ENCODE measurements around the gene LRRC34. TPM values are rescaled to one million over a fixed set of nuclear protein-coding genes. Genes with fewer than 3 reads are reported as not detected.

The LRRC34 gene
- total and polyA plus RNA-seq, 2 of the 8 experiments (the other 6 are each of a cell fraction or from before 2014, with no cell fraction given), result 3.3 to 4.1 TPM

DNA sequence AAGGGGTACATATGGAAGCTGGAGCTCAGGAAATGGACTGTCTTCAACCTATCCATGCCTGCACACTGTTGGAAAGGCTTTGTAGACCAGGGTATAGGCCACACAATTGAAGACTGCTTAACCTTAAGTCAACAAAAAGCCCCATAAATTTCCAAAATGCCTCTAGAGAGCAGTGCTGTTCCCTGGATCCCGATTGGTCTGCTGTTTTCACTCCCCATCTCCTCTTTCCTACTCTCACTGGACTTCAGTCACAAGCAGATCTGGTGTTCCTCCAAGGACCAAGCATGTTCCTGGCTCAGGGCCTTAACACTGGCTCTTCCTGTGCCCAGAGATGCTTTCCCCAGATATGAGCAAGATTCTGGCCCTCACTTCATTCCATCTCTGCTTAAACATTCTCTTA lies 22.8 kb upstream of the LRRC34 start:
- Histone ChIP-seq H4K91ac (replicated peaks; ENCODE audit: insufficient read length, low read length) (no peak overlapping the region), H4K20me1 (replicated peaks in 1 of 2; ENCODE audit: control insufficient read depth in 1 of 2, insufficient read depth in 2 of 2, low read length in 2 of 2) (no peaks in the 10 kb centered on the region), H3K36me3 (ENCODE audit: control insufficient read depth in 2 of 4, insufficient read depth in 4 of 4, low read length in 3 of 4) (no peaks in the 10 kb centered on the region), H3K18ac (ENCODE audit: extremely low read depth, low read length) (no peak overlapping the region), H3K27me3 (replicated peaks in 1 of 4; ENCODE audit: control insufficient read depth in 3 of 4, extremely low read depth in 1 of 4, insufficient read depth in 3 of 4, low read length in 3 of 4) (no peaks in the 10 kb centered on the region), H2BK20ac (ENCODE audit: low read length) (no peak overlapping the region), H3K27ac (ENCODE audit: low read depth, low read length) (no peak overlapping the region), H3K4me3 (ENCODE audit: extremely low read depth in 1 of 4, insufficient read depth in 2 of 4, low read depth in 3 of 4, low read length in 4 of 4) (no peak overlapping the region), H2BK5ac (ENCODE audit: low read depth, low read length) (no peak overlapping the region), H2BK12ac (ENCODE audit: low read depth, low read length) (no peak overlapping the region), H3K23me2 (ENCODE audit: low read depth, low read length) (no peaks in the 10 kb centered on the region), H3K9me3 (ENCODE audit: insufficient read depth in 2 of 2, low read depth in 1 of 2, low read length in 1 of 2) (no peaks in the 10 kb centered on the region), H2BK15ac (ENCODE audit: low read length) (no peak overlapping the region), H4K8ac (ENCODE audit: extremely low read depth, insufficient read depth, low read length) (no peak overlapping the region), H3K9ac (replicated peaks in 1 of 4; ENCODE audit: extremely low read depth in 1 of 4, low read depth in 3 of 4, low read length in 3 of 4) (no peak overlapping the region), H3K4me2 (ENCODE audit: insufficient read depth in 1 of 2, low read depth in 2 of 2, low read length in 2 of 2) (no peak overlapping the region), H3K14ac (ENCODE audit: insufficient read length) (no peak overlapping the region), H4K5ac (ENCODE audit: insufficient read length, low read depth, low read length) (no peak overlapping the region), H2BK120ac (replicated peaks; ENCODE audit: low read depth, low read length) (no peak overlapping the region), H3K4me1 (replicated peaks in 1 of 4; ENCODE audit: control insufficient read depth in 3 of 4, insufficient read depth in 4 of 4, low read length in 3 of 4) (no peaks in the 10 kb centered on the region), H3K79me1 (ENCODE audit: low read depth, low read length) (no peaks in the 10 kb centered on the region), H2AFZ (ENCODE audit: low read length) (peak overlapping the region; percentile 86; the same call in 1 of the 2 replicates), H3K4ac (replicated peaks; ENCODE audit: insufficient read length, low read depth, low read length) (no peak overlapping the region), H2AK5ac (ENCODE audit: low read depth, low read length) (no peak overlapping the region), H3K79me2 (ENCODE audit: control insufficient read depth in 1 of 2, insufficient read depth in 2 of 2, low read length in 2 of 2) (no peaks in the 10 kb centered on the region), H3K23ac (ENCODE audit: insufficient read length) (no peak overlapping the region), H3K56ac (replicated peaks; ENCODE audit: insufficient read length, low read depth, low read length) (no peak overlapping the region)
- FAIRE-seq, result no peak
- ChIA-PET POLR2A (ENCODE audit: partially characterized antibody) (interaction anchor here (0.8 kb wide), 1 partner anchor 10 kb away, joined by 4 read pairs; no protein-coding TSS in a partner anchor), CTCF (ENCODE audit: partially characterized antibody) (interaction anchor here (0.6 to 1.5 kb wide), 3 partner anchors 10 to 26 kb away, joined by 3 to 4 read pairs (median 3); no protein-coding TSS in a partner anchor)
- WGBS, 2 experiments (ENCODE audit: extremely low coverage in 1 of 2, insufficient coverage in 1 of 2, insufficient read length in 1 of 2, insufficient replicate concordance in 2 of 2, low coverage in 1 of 2, low lambda C conversion rate in 2 of 2, missing lambda C conversion rate in 1 of 2), result 83% methylated on average over 1 of the region's 1 CpG; no CpG with 5 or more reads in 1 of the 2 experiments
- DNase-seq (ENCODE audit: low read depth in 1 of 2, low spot score in 2 of 2), result no peak
- TF ChIP-seq TBP (IDR thresholded peaks at IDR 0.05; ENCODE audit: low read depth, low read length), result no peak
- TF ChIP-seq HDAC6 (IDR thresholded peaks at IDR 0.05; ENCODE audit: low read depth, low read length), result no peak
- TF ChIP-seq, protein P1, sequence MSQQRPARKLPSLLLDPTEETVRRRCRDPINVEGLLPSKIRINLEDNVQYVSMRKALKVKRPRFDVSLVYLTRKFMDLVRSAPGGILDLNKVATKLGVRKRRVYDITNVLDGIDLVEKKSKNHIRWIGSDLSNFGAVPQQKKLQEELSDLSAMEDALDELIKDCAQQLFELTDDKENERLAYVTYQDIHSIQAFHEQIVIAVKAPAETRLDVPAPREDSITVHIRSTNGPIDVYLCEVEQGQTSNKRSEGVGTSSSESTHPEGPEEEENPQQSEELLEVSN (IDR thresholded peaks at IDR 0.05), result no peak
- no peak for TF ChIP-seq CTBP2 (IDR thresholded peaks at IDR 0.05; ENCODE audit: borderline replicate concordance, insufficient read depth, insufficient read length, low read length)
- no peak for TF ChIP-seq CHD1 (IDR thresholded peaks at IDR 0.05; ENCODE audit: low read depth, low read length)
- no peak for TF ChIP-seq RNF2 (IDR thresholded peaks at IDR 0.05; ENCODE audit: borderline replicate concordance, low read depth, low read length, missing control alignments, poor library complexity, severe bottlenecking)
- no peak for TF ChIP-seq KDM5A (IDR thresholded peaks at IDR 0.05; ENCODE audit: low read length)
- TF ChIP-seq EGR1 (IDR thresholded peaks at IDR 0.05; ENCODE audit: borderline replicate concordance, low read depth, low read length), result no peak
- no peak for TF ChIP-seq RFX5 (IDR thresholded peaks at IDR 0.05; ENCODE audit: borderline replicate concordance, low read depth, low read length)
- TF ChIP-seq, protein P2, sequence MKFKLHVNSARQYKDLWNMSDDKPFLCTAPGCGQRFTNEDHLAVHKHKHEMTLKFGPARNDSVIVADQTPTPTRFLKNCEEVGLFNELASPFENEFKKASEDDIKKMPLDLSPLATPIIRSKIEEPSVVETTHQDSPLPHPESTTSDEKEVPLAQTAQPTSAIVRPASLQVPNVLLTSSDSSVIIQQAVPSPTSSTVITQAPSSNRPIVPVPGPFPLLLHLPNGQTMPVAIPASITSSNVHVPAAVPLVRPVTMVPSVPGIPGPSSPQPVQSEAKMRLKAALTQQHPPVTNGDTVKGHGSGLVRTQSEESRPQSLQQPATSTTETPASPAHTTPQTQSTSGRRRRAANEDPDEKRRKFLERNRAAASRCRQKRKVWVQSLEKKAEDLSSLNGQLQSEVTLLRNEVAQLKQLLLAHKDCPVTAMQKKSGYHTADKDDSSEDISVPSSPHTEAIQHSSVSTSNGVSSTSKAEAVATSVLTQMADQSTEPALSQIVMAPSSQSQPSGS (IDR thresholded peaks at IDR 0.05; ENCODE audit: low read length), result no peak

Data from H1 (cell line).